ENCODE measurements around the gene ADAMTS12. TPM values are rescaled to one million over a fixed set of nuclear protein-coding genes. Genes with fewer than 3 reads are reported as not detected.

ADAMTS12 gene
- total RNA-seq, 3 donors from 2014 or later, result 4.4 to 17.4 (median 15.0) TPM

DNA sequence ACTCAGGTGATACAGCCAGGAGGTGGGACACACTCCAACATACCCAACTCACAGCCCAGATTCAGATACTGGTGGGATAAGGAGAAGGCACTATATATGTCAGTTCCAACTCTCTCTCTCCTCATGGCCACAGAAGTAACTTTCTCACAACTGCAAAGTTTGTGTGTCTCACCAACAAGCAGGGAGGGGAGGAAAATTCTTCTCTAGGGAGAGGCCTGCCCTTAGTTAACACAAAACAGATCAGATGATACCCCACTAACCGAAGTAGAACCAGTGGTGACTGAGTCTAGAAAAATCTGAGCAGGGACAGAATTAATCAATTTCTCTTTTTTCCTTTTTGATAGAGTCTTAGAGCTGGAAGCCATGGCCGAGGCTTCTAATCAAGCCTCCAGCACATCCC is 133.1 kb downstream of the ADAMTS12 start:
- no peaks in the 10 kb centered on the region for H3K4me1 ChIP-seq
- H3K9me3 ChIP-seq, result no peaks in the 10 kb centered on the region
- no peak overlapping the region for H3K4me3 ChIP-seq
- H3K27me3 ChIP-seq, result no peaks in the 10 kb centered on the region
- no peaks in the 10 kb centered on the region for H3K36me3 ChIP-seq
- no peak for DNase-seq (ENCODE audit: low spot score in 2 of 2)
- no peak overlapping the region for H3K27ac ChIP-seq
- TF ChIP-seq POLR2A (IDR thresholded peaks at IDR 0.05), result no peak
- no peak for TF ChIP-seq CTCF (IDR thresholded peaks at IDR 0.05)
- TF ChIP-seq POLR2AphosphoS5 (IDR thresholded peaks at IDR 0.05), result no peak
- intact Hi-C loops (cut with DNase I; ENCODE audit: low total_unique reads), result no loop called here

- Histone ChIP-seq H3K36me3 (no peaks in the 10 kb centered on the region), H3K4me3 (no peak overlapping the region), H3K27ac (no peak overlapping the region), H3K4me1 (no peaks in the 10 kb centered on the region), H3K27me3 (no peaks in the 10 kb centered on the region), H3K9me3 (no peaks in the 10 kb centered on the region)
- no peak for DNase-seq (ENCODE audit: low spot score in 2 of 2)
- TF ChIP-seq POLR2AphosphoS5 (IDR thresholded peaks at IDR 0.05), result no peak
- no peak for TF ChIP-seq POLR2A (IDR thresholded peaks at IDR 0.05)
- TF ChIP-seq CTCF (IDR thresholded peaks at IDR 0.05), result no peak
- intact Hi-C loops (cut with DNase I; ENCODE audit: low total_unique reads), result no loop called here
Measured at GRCh38 chr5:33756491-33756890, 135.3 kb downstream of the ADAMTS12 start.

DNA sequence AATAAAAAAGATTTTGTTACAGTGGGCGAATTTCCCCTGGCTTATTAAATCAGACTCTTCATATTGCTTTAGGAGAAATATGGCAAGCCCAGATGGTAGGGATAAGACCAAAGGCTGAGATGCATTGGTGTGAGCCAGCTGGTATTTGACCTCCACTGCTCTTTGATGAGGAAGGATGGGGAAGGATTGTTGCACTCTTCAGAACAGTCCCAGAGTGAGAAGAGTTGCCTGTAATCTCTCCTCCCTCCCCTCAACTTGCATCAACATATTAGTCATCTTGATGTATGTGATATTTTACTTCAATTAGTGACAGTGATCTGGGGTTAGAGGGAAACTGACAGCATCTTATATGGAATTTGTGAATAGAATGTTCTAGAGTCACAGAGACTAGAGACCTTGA is 136.6 kb downstream of the ADAMTS12 start:
- no peak for DNase-seq (ENCODE audit: low spot score in 2 of 2)
- Histone ChIP-seq H3K4me1 (no peaks in the 10 kb centered on the region), H3K4me3 (no peak overlapping the region), H3K36me3 (no peaks in the 10 kb centered on the region), H3K9me3 (no peaks in the 10 kb centered on the region), H3K27ac (no peak overlapping the region), H3K27me3 (no peaks in the 10 kb centered on the region)
- TF ChIP-seq POLR2AphosphoS5 (IDR thresholded peaks at IDR 0.05) (no peak), CTCF (IDR thresholded peaks at IDR 0.05) (no peak)
- intact Hi-C loops (cut with DNase I; ENCODE audit: low total_unique reads), result no loop called here

GRCh38 chr5:33753704-33754103 is 138.1 kb downstream of the ADAMTS12 start:
- intact Hi-C loops (cut with DNase I; ENCODE audit: low total_unique reads), result no loop called here
- no peaks in the 10 kb centered on the region for H3K9me3 ChIP-seq
- H3K27me3 ChIP-seq, result no peaks in the 10 kb centered on the region
- no peaks in the 10 kb centered on the region for H3K4me1 ChIP-seq
- TF ChIP-seq POLR2AphosphoS5 (IDR thresholded peaks at IDR 0.05) (no peak), CTCF (IDR thresholded peaks at IDR 0.05) (no peak), POLR2A (IDR thresholded peaks at IDR 0.05) (no peak)
- no peak for DNase-seq (ENCODE audit: low spot score in 2 of 2)
- H3K36me3 ChIP-seq, result no peaks in the 10 kb centered on the region
- H3K4me3 ChIP-seq, result no peak overlapping the region
- H3K27ac ChIP-seq, result no peak overlapping the region

DNA sequence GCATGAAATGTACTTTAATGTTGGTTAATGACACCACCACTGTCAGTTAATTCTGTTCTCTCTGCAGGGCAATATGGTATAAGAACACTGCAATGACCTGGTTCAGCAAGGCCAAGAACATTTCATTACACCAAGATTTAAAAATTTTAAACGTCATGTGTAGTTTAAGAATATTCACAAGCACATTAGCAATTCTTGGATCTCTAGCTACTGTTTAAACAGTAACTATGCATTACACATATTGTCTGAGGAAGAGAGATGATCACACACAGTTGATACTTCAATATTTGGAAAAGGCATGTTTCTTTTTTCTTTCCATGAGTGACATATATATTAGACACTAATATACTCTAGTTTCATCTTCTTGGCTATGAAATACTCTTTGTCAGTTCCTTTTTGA is 143.0 kb downstream of the ADAMTS12 start:
- TF ChIP-seq POLR2AphosphoS5 (IDR thresholded peaks at IDR 0.05) (no peak), CTCF (IDR thresholded peaks at IDR 0.05) (no peak), POLR2A (IDR thresholded peaks at IDR 0.05) (no peak)
- Histone ChIP-seq H3K27ac (no peak overlapping the region), H3K36me3 (no peaks in the 10 kb centered on the region), H3K27me3 (no peaks in the 10 kb centered on the region), H3K4me3 (no peak overlapping the region), H3K4me1 (no peaks in the 10 kb centered on the region), H3K9me3 (no peaks in the 10 kb centered on the region)
- no peak for DNase-seq (ENCODE audit: low spot score in 2 of 2)
- intact Hi-C loops (cut with DNase I; ENCODE audit: low total_unique reads), result no loop called here
